Testis (tissue), 3 donors: ENCODE data around the gene SPG7. TPM values are rescaled to one million over a fixed set of nuclear protein-coding genes. Genes with fewer than 3 reads are reported as not detected.

Experiments used
- DNase-seq: peaks from one replicate; pipeline ENCODE4 v3.0.0-alpha.2; 2019
- H3K27ac ChIP-seq, 2 donors: fragments of 200-600 bp; sonication (generic); one replicate each; pipeline ENCODE4 v1.5.1; 2019
- H3K27me3 ChIP-seq: fragments of 200-600 bp; sonication (generic); one replicate; pipeline ENCODE4 v1.5.1; 2019
- H3K36me3 ChIP-seq: fragments of 200-600 bp; sonication (generic); one replicate; pipeline ENCODE4 v1.5.1; 2017; ENCODE audit warnings: low read depth; ENCODE audit errors: missing control alignments
- H3K4me1 ChIP-seq: fragments of 200-600 bp; sonication (generic); one replicate; pipeline ENCODE4 v1.5.1; 2019
- H3K4me3 ChIP-seq, 2 donors: fragments of 200-600 bp; sonication (generic); one replicate each; pipeline ENCODE4 v1.5.1; 2017 to 2019
- H3K9me3 ChIP-seq: fragments of 200-600 bp; sonication (generic); one replicate; pipeline ENCODE4 v1.5.1; 2017
- POLR2A ChIP-seq: fragments of 450-650 bp; IDR thresholded peaks from one replicate; pipeline ENCODE4 v1.6.1; 2017; ENCODE audit warnings: antibody characterized with exemption, mild to moderate bottlenecking, moderate library complexity
- WGBS, 2 donors: methylation state at CpG; one replicate each; pipeline ENCODE4 v1.1.5; 2018; 5-methylcytosine and 5-hydroxymethylcytosine counted together
- intact Hi-C: fragments of 100-400 bp; cut with DNase I; formaldehyde crosslinking; loops from one replicate; pipeline ENCODE4 v1.15.1; 2023; ENCODE audit warnings: low total_unique reads
- polyA plus RNA-seq: library from polyadenylated mRNA; stranded (reverse); fragments of 350-450 nt; fragmentation: Illumina TruSeq; extraction: RNeasy Lipid Tissue Mini Kit (QIAGEN cat#74804); gene quantifications from one replicate; pipeline ENCODE4 v1.2.3, GENCODE V29; 2014; ENCODE audit warnings: low read depth, low replicate concordance; ENCODE audit not compliant: insufficient read depth
- total RNA-seq, 2 donors: library from RNA; depleted of rRNA; stranded (reverse); fragments of >200 nt; gene quantifications; one replicate each; pipeline ENCODE4 v1.2.3, GENCODE V29; 2016
- TF ChIP-seq, protein P1 (sequence below), 3 experiments: fragments of 450-650 bp in 2 of 3; fragments of 200-600 bp in 1 of 3; sonication (generic) in 1 of 3; IDR thresholded peaks; one replicate each; pipeline ENCODE4 v1.5.1; 2016 to 2019; ENCODE audit warnings: antibody characterized with exemption in 3 of 3, mild to moderate bottlenecking in 2 of 3, moderate library complexity in 1 of 3

The SPG7 gene
- total and polyA plus RNA-seq, 3 donors from 2014 or later: 97.9 to 307 (median 275) TPM

DNA sequence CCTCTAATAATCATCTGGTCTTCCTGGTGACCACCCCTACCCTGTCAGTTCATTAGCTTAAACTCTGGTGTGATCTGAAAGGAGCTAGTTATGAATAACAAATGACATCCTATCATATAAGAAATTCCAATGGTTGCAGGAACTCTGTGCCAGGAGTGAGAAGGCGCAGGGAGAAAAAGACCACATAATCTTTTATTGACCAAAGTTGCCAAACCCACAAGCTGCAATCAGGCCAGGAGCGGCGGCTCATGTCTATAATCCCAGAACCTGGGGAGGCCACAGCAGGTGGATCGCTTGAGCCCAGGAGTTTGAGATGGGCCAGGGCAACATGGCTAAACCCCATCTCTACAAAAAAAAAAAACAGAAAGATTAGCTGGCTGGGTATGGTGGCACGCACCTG lies 41.3 kb upstream of the SPG7 start:
- intact Hi-C loops: no loop called here
- Histone ChIP-seq H3K4me1 (peaks cover 10% of the 10 kb centered on the region), H3K36me3 (no peaks in the 10 kb centered on the region), H3K4me3 (no peak overlapping the region), H3K27ac (no peak overlapping the region), H3K27me3 (no peaks in the 10 kb centered on the region), H3K9me3 (no peaks in the 10 kb centered on the region)
- 83 to 88% methylated on average over 5 of the region's 5 CpGs for WGBS, 2 donors
- no peak for DNase-seq
- TF ChIP-seq, protein P1, sequence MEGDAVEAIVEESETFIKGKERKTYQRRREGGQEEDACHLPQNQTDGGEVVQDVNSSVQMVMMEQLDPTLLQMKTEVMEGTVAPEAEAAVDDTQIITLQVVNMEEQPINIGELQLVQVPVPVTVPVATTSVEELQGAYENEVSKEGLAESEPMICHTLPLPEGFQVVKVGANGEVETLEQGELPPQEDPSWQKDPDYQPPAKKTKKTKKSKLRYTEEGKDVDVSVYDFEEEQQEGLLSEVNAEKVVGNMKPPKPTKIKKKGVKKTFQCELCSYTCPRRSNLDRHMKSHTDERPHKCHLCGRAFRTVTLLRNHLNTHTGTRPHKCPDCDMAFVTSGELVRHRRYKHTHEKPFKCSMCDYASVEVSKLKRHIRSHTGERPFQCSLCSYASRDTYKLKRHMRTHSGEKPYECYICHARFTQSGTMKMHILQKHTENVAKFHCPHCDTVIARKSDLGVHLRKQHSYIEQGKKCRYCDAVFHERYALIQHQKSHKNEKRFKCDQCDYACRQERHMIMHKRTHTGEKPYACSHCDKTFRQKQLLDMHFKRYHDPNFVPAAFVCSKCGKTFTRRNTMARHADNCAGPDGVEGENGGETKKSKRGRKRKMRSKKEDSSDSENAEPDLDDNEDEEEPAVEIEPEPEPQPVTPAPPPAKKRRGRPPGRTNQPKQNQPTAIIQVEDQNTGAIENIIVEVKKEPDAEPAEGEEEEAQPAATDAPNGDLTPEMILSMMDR (IDR thresholded peaks at IDR 0.05): no peak
- no peak for TF ChIP-seq POLR2A

DNA sequence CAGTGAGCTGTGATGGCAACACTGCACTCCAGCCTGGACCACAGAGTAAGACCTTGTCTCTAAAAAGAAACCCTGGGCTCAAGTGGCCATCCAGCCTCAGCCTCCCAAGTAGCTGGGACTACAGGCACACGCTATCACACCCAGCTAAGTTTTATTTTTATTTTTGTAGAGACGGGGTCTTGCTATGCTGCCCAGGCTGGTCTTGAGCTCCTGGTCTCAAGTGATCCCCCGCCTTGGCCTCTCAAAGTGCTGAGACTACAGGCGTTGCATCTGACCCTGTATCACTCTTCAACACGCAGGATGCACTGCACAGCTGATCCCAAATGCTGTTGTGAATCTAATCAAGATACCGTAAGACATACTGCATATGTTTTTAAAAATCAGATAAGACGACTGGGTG lies 40.8 kb upstream of the SPG7 start:
- Histone ChIP-seq H3K27me3 (no peaks in the 10 kb centered on the region), H3K9me3 (no peaks in the 10 kb centered on the region), H3K4me1 (peaks cover 13% of the 10 kb centered on the region), H3K27ac (no peak overlapping the region), H3K36me3 (no peaks in the 10 kb centered on the region), H3K4me3 (no peak overlapping the region)
- TF ChIP-seq, protein P1 (IDR thresholded peaks at IDR 0.05): no peak
- no peak for TF ChIP-seq POLR2A
- intact Hi-C loops: no loop called here
- 94 to 95% methylated on average over 7 of the region's 7 CpGs for WGBS, 2 donors
- DNase-seq: no peak

DNA sequence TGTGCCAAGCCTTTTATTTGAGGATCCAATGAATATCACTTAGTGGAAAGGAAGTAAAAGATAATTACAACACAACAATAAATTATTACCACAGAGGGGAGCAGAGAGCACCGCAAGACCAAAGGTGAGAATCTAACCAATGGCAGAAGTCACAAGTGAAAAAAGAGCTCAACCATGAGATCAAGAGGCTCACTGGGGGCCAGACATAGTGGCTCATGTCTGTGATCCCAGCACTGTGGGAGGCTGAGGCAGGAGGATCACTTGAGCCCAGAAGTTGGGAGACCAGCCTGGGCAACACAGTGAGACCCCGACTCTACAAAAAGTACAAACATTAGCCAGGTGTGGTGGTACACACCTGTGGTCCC lies 35.5 kb upstream of the SPG7 start:
- Histone ChIP-seq H3K27me3 (no peaks in the 10 kb centered on the region), H3K4me3 (no peak overlapping the region), H3K36me3 (no peaks in the 10 kb centered on the region), H3K9me3 (no peaks in the 10 kb centered on the region), H3K4me1 (peaks cover 20% of the 10 kb centered on the region), H3K27ac (no peak overlapping the region)
- TF ChIP-seq, protein P1 (IDR thresholded peaks at IDR 0.05): no peak
- TF ChIP-seq POLR2A: no peak
- WGBS, 2 donors: 88% methylated on average over 2 of the region's 2 CpGs
- DNase-seq: no peak
- intact Hi-C loops: no loop called here

DNA sequence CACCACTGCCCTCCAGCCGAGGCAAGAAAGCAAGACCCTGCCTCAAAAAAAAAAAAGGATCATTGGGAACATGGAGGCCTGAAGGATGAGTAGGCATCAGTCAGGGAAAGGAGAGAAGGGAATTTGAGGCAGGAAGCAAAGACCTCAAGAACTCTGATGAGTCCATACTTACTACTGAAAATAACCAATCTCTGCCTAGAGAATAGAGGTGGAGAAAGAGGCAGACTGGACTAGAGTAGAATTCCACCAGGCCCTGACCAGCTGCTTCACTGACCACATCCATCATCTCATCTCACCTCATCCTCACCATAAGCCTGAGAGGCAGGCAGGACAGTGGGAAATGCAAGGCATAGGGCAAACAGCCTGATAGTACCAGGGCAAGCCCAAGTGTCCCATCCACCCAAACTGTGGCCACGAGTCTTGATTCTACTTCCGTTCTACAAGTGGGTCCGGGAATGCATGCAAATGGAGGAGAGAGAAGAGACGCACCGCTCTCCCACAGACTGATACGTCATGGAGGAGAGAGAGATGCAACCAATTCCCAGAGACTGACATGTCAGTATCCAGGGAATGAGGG lies 35.0 kb upstream of the SPG7 start:
- H3K27ac ChIP-seq: no peak overlapping the region
- no peaks in the 10 kb centered on the region for H3K27me3 ChIP-seq
- H3K4me1 ChIP-seq: peaks cover 20% of the 10 kb centered on the region
- TF ChIP-seq, protein P1 (IDR thresholded peaks at IDR 0.05): no peak
- no peak for TF ChIP-seq POLR2A
- DNase-seq: no peak
- no peaks in the 10 kb centered on the region for H3K9me3 ChIP-seq
- H3K36me3 ChIP-seq: no peaks in the 10 kb centered on the region
- 89 to 91% methylated on average over 7 of the region's 7 CpGs for WGBS, 2 donors
- H3K4me3 ChIP-seq: no peak overlapping the region
- intact Hi-C loops: no loop called here

DNA sequence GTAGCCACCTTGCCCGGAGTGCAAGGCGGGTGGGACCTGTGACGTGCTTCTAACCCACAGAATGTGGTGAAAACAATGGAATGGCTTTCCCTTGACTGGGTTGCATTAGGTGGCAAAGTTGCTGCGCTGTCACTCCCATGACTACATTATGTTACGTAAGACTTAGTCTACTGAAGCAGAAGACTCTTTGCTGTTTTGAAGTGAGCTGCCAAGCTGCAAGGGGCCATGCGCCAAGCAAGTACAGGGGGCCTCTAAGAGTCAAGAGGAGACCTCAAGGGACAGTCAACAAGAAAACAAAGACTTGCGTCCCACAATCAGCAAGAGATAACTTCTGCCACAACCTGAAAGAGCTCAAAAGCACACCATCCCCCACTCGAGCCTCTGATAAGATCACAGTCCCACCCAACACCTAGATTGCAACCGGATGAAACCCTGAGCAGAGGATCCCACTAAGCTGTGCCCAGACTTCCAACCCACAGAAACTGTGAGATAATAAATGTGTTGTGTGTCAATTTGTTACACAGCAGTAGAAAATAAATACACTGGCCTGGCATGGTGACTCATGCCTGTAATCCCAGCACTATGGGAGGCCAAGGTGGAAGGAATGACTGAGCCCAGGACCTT lies 34.3 kb upstream of the SPG7 start:
- H3K27ac ChIP-seq: no peak overlapping the region
- no peak for TF ChIP-seq POLR2A
- TF ChIP-seq, protein P1 (IDR thresholded peaks at IDR 0.05): no peak
- DNase-seq: no peak
- H3K9me3 ChIP-seq: no peaks in the 10 kb centered on the region
- no peaks in the 10 kb centered on the region for H3K36me3 ChIP-seq
- intact Hi-C loops: no loop called here
- no peak overlapping the region for H3K4me3 ChIP-seq
- 75 to 91% methylated on average over 9 of the region's 9 CpGs for WGBS, 2 donors
- no peaks in the 10 kb centered on the region for H3K27me3 ChIP-seq
- H3K4me1 ChIP-seq: peaks cover 20% of the 10 kb centered on the region
